Lung (tissue), 12 donors: ENCODE measurements around the gene TEKTIP1. TPM values are rescaled to one million over a fixed set of nuclear protein-coding genes. Genes with fewer than 3 reads are reported as not detected.
A peak's percentile ranks its signal among the peaks of the same experiment; 100 is the strongest.

ENCODE experiments used
- ATAC-seq: fragments of 200-7000 bp; cut with Tn5 transposase; one replicate; pipeline ENCODE4 v1.9.1; 2020; ENCODE audit warnings: moderate number of reproducible peaks; ENCODE audit not compliant: insufficient read depth, low FRiP score
- DNase-seq, 3 donors: peaks; one replicate each; pipeline ENCODE4 v3.0.0-alpha.2; 2013 to 2017
- H3K27ac ChIP-seq, 2 donors: one replicate each; pipeline ENCODE4 v1.5.1; 2013; ENCODE audit warnings: mild to moderate bottlenecking in 2 of 2, moderate library complexity in 2 of 2, control low read depth in 1 of 2, inconsistent platforms in 1 of 2, low read depth in 1 of 2, low read length in 1 of 2
- H3K27me3 ChIP-seq, 3 donors: one replicate each; pipeline ENCODE4 v1.5.1; 2013; ENCODE audit warnings: low read length in 2 of 3; ENCODE audit not compliant: control insufficient read depth in 3 of 3, insufficient read depth in 3 of 3
- H3K36me3 ChIP-seq, 4 donors: one replicate each; pipeline ENCODE4 v1.5.1; 2013; ENCODE audit warnings: low read length in 4 of 4, mild to moderate bottlenecking in 1 of 4, moderate library complexity in 1 of 4; ENCODE audit not compliant: control insufficient read depth in 4 of 4, insufficient read depth in 4 of 4
- H3K4me1 ChIP-seq, 5 donors: one replicate each; pipeline ENCODE4 v1.5.1; 2013; ENCODE audit warnings: low read length in 5 of 5, mild to moderate bottlenecking in 2 of 5, moderate library complexity in 1 of 5; ENCODE audit not compliant: control insufficient read depth in 5 of 5, insufficient read depth in 5 of 5
- H3K4me3 ChIP-seq: one replicate; pipeline ENCODE4 v1.5.1; 2013; ENCODE audit warnings: mild to moderate bottlenecking, control low read depth, moderate library complexity
- H3K9ac ChIP-seq, 2 donors: one replicate each; pipeline ENCODE4 v1.5.1; 2013; ENCODE audit warnings: low read length in 2 of 2, control low read depth in 1 of 2; ENCODE audit not compliant: insufficient read depth in 1 of 2
- H3K9me3 ChIP-seq, 4 donors: one replicate each; pipeline ENCODE4 v1.5.1; 2013; ENCODE audit warnings: low read length in 3 of 4, mild to moderate bottlenecking in 1 of 4, moderate library complexity in 1 of 4; ENCODE audit not compliant: control insufficient read depth in 4 of 4, insufficient read depth in 3 of 4
- CTCF ChIP-seq: IDR thresholded peaks from 2 replicates; pipeline ENCODE4 v1.5.1; 2012; ENCODE audit warnings: mild to moderate bottlenecking; ENCODE audit errors: control extremely low read depth, extremely low read depth
- WGBS, 2 donors: extraction: QIAGEN DNeasy Blood & Tissue Kit; methylation state at CpG; one replicate each; pipeline ENCODE4 v1.1.7; 2013; 5-methylcytosine and 5-hydroxymethylcytosine counted together
- polyA plus RNA-seq, 2 donors: library from polyadenylated mRNA; stranded (reverse); fragments of 200-250 nt; gene quantifications; one replicate each; pipeline ENCODE4 v1.2.1, GENCODE V29; 2013
- total RNA-seq, 2 donors: library from RNA; depleted of rRNA in 1 of 2; stranded (reverse); fragments of >200 nt in 1 of 2; gene quantifications; one replicate each; pipeline ENCODE4 v1.2.1, GENCODE V29; 2014 to 2021
- donor health status: control.
- donor health status: control.
- donor health status: Bipolar disorder and iron deficiency.
- donor health status: healthy.
- donor health status: DM: yes; HTN: yes; CAD: no.

Gene TEKTIP1
- total and polyA plus RNA-seq, 4 donors = 0.20 to 5.8 (median 0.91) TPM

GRCh38 chr19:3504735-3505134, 34.2 kb upstream of the TEKTIP1 start:
- Histone ChIP-seq H3K9ac (no peak overlapping the region), H3K9me3 (no peaks in the 10 kb centered on the region), H3K4me1 (peaks cover 1 to 26% (median 7%) of the 10 kb centered on the region in 5 donors), H3K27me3 (no peaks in the 10 kb centered on the region), H3K36me3 (peaks cover 0 to 8% (median 5%) of the 10 kb centered on the region in 4 donors), H3K27ac (peak overlapping the region in 1 of 2 donors; percentile 16), H3K4me3 (no peak overlapping the region)
- ATAC-seq (no peak), DNase-seq (peak in 1 of 3 donors; percentile 25)
- 72 to 81% methylated on average over 5 of the region's 5 CpGs for WGBS, 2 donors
- no peak for TF ChIP-seq CTCF

GRCh38 chr19:3505598-3506383, 33.2 kb upstream of the TEKTIP1 start, which contains the start of gene FZR1:
Gene FZR1 (plus strand): TSS chr19:3506311. CDS start chr19:3522990, 16,679 bp downstream.
- H3K9me3 ChIP-seq = no peaks in the 10 kb centered on the region
- H3K4me1 ChIP-seq = peaks cover 0 to 21% (median 7%) of the 10 kb centered on the region in 5 donors
- peak within 1 kb of the TSS; percentile 63 to 97 for H3K9ac ChIP-seq
- H3K36me3 ChIP-seq = peaks cover 0 to 15% (median 7%) of the 10 kb centered on the region in 4 donors
- 1% methylated on average over 57 to 79 of the region's 79 CpGs for WGBS, 2 donors
- H3K4me3 ChIP-seq = peak within 1 kb of the TSS; percentile 83
- TF ChIP-seq CTCF = no peak
- peak within 1 kb of the TSS; percentile 73 to 93 for H3K27ac ChIP-seq
- no peaks in the 10 kb centered on the region for H3K27me3 ChIP-seq
- ATAC-seq = peak; percentile 96
- DNase-seq = peak; percentile 99 to 100 (median 99)

GRCh38 chr19:3506384-3507340, 32.3 kb upstream of the TEKTIP1 start:
- peaks cover 0 to 18% (median 5%) of the 10 kb centered on the region in 5 donors for H3K4me1 ChIP-seq
- ATAC-seq (no peak), DNase-seq (peak; percentile 32 to 40 (median 37))
- peak overlapping the region; percentile 73 to 80 for H3K27ac ChIP-seq
- no peaks in the 10 kb centered on the region for H3K27me3 ChIP-seq
- no peak for TF ChIP-seq CTCF
- 1% methylated on average over 51 to 69 of the region's 69 CpGs for WGBS, 2 donors
- H3K36me3 ChIP-seq = peaks cover 0 to 15% (median 9%) of the 10 kb centered on the region in 4 donors
- peak overlapping the region; percentile 83 for H3K4me3 ChIP-seq
- peak overlapping the region; percentile 42 to 63 for H3K9ac ChIP-seq
- no peaks in the 10 kb centered on the region for H3K9me3 ChIP-seq
